Fibroblast of upper back skin (primary cell): Measurements from ENCODE around the gene RPL22.

ENCODE experiments used
- DNase-seq: peaks from one replicate; pipeline ENCODE4 v3.0.0-alpha.2; 2013

Gene RPL22

DNA sequence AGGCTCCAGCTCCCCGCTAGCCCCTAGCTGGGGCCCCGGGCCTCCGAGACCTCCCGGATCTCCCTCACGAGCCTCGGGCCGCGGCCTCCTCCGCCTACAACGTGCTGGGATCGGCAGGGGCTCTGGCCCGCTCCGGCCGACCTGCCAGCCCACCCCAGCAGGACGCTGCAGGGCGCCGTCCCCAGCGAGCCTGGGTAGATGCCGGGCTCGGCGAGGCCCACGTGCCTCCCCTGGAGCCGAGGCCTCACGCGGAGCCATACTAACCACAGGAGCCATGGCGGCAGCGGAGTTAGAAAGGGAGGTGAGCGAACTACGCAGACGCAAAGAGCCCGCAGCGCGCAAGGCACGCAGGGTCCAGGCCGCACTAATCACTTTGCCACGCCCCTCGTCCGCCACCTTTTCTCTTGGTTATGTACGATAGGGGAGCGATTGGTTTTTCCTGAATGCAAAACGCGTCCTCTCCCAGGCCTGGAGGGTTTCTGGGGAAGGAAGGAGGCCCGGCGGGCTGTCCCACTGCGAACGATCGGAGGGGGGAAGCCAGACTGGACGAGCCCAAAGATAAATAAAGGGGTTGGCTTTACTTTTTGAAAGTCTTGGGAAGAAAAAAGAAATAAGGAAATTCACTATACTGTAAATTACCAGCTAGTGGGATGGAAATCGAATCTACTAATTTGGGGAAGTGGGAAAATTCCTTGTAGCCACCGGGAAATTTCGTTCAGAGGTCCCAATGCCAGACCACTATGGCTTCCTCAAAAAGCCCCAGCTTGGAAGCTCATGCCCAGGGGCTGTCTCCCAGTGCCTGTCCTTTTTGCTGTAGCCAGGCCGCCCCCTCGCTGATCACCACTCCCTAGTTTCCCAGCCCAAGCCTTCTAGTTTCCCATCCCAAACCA is at the start of gene RPL22:
Gene RPL22, minus strand, starts transcription at position 298 of the 890 bp plus-strand sequence. Its CDS starts 22 bp downstream, at position 276.
- peak; percentile 100 for DNase-seq

DNA sequence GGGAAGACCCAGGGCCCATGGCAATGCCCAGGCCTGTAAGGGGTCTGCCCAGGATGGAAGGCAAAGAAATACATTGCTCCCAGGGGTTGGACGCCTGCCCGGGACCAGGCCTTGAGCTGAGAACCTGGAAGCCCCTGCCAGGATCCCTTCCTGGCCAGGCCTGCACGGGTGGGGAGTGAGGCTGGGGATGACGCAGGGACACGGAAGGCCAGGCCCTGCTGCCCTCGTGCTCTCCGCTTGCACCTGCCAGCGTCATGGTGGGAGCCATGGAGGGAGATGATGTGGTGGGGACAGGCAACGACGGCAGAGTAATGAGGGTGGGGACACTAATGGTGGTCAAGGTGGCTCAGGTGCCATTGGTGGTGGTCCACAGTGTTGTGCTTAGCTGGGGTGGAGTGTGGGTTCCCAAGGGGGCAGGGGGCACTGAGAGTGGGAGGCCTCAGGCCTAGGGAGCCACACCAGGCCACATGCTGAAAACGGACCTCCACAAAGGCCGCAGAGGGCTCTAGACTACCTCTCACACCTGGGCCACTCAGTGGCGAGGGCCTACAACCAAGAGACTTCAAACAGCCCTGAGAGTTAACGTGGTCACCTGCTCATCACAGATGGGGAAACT is 48.9 kb upstream of the RPL22 start:
- no peak for DNase-seq

DNA sequence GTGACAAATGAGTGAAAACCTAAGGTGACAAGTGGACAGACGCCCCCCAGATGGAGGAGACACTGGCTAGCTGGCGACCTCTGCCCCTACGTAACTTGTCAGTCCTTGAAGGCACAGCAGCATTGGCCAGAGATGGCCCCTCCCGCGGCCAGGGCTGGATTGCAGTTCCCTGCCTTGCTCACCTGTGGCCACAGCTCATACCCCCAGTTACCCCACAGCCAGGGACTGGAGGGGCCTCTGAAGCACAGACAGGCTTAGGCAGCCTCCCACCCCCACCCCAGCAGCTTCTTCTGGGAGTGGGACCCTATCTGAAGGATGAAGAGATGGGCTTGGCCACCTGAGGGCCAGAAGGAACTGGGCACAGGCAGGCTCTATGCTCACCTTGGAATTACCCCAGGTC is 48.3 kb upstream of the RPL22 start:
- no peak for DNase-seq

DNA sequence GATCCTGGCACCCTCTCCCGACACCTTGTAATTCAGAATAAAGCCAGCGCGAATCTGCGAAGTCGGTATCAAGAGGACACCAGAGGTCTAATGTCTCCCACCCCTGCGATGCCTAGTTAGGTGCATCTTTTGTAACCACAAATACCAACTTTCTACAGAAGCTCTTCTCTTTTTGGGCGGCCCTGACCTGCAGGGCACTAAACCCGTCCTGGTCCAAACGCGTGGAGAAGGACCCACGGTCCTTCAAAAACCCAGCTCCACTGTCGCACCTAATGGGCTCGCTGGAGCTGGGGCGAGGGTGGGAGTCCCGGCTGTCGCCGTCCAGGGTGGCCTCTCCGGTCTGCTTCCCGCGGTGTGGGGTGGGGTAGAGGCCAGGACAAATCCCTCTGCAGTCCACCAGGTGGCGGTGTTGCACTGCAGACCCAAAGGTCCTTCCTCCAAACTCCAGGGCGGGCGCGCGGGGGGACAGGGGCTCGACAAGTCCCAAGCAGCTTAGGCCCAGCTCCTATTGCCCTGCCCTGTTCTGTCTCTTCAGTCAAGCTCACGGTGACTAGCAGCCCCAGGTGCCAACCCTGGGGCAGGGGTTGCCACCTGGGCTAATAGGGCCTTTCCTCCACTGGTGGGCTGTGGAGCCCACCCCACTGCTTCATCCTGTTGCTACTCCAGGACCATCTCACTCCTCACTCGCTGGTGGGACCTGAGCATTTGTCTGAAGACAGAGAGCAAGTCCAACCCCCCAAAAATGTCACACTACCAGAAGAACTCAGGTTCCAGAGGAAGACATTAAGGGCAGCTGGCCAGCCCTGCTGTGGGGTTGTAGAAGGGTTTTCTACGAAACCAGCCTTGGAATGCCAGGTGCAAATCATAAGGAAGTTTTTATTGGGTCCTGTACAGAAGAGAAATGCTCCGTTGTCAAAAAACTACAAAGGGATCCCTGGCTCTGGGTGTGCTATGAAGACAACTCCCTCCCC is 47.4 kb upstream of the RPL22 start:
- DNase-seq = peak; percentile 64

DNA sequence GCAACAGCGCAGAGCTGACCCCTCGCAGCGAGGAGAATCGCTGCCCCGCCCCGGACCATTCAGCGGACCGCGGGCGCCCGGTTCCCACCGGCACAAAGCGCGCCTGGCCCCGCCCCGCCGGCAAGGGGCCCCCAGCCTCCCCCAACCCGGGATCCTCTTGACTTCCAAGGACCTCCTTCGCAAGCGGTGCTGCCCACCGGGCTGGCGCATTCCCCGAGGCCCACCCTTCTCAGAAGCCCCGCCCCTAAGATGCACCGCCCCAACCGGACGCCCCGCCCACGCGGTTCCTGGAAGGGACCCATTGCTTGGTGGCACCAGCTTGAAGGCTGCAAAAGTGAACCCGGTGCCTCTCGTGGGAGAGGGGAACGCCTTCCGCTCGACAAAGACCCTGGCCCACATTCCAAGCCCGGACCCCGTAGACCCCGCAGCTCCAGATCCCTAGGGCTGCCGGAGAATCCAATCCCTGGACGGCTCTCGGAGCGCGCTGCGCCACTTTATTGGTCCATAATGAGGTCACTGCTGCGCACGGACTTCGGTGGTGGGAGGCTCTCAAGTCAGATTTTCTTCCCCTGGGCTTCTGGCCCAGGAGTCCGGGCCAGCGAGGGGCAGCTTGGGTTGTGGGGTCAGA is 46.6 kb upstream of the RPL22 start:
- no peak for DNase-seq

DNA sequence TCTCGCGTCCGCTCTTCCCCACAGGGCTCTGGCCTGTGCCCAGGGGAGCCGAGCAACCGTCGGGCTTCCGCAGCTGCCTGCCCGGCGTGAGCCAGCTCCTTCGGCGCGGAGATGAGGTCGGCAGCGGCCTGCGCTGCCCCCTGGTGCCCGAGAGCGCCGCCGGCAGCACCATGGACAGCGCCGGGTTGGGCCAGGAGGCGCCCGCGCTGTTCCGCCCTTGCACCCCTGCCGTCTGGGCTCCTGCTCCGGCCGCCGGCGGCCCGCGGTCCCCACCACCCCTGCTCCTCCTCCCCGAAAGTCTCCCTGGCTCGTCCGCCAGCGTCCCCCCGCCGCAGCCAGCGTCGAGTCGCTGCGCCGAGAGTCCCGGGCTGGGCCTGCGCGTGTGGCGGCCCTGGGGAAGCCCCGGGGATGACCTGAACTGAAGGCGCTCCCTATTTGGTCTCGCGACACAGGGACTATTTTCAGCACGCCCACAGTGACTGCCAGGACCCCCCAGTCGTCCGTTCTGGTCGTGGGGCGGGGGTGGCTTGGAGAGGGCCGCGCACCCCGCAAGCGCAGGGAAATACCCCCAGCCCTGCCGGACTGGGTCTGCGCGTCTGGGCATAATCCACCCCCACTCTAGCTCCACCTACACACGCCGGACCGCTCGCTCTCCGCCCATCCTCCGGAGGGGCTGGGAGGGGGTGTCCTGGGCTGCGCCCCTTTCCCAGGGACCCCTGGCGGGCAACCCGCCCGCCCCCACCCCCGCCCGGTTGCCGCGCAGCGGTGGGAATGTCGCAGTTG is 45.9 kb upstream of the RPL22 start:
- peak; percentile 71 for DNase-seq

DNA sequence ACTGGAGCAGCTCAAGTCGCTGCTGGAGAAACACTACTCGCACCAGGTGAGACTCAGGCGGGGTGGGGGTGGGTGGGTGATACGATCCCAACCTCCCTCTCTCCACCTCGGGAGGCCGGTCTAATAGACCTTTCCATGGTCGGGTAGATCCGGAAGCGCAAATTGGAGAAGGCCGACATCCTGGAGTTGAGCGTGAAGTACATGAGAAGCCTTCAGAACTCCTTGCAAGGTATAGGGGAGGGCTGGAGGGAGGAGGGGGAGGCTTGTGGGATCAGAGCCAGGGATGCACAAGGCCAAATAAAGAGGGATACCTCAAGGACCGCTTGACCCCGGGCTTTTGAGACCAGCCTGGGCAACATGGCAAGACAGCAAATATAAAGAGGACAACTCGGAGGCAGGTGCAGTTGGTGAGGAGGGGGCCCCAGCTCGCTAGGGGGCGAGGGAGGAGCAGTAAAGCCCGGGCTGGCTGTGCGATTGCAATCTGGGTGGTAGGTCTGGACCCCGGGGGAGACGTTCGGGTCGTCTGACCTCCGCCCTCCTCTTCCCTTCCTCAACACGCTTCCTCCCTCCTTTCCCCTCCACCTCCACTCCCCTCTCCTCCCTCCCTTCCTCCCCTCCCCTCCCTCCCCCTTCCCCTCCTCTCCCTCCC is 45.1 kb upstream of the RPL22 start:
- DNase-seq = no peak

DNA sequence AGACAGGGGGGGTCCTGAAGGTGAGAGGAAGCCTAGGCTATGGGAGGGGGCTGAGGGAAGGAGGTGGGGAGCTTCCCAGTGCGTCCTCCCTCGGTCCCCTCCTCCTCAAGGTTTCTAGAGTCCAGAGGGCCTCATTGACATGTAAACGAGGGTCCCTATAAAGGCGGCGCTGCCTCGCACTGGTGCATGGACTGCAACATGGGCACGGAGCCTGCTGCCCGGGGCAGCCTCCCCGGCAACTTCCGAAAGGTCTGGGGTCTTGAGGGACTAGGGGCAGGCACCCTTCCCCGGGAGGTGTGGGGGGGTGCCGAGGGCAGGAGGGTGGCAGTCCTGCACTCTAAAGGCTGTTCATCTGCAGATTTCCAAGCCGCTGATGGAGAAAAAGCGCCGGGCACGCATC is 44.6 kb upstream of the RPL22 start, which contains the start of gene HES3:
Gene HES3, plus strand, starts transcription at position 187 of the 400 bp plus-strand sequence. Its CDS starts 187 bp downstream, at position 374.
- no peak for DNase-seq

DNA sequence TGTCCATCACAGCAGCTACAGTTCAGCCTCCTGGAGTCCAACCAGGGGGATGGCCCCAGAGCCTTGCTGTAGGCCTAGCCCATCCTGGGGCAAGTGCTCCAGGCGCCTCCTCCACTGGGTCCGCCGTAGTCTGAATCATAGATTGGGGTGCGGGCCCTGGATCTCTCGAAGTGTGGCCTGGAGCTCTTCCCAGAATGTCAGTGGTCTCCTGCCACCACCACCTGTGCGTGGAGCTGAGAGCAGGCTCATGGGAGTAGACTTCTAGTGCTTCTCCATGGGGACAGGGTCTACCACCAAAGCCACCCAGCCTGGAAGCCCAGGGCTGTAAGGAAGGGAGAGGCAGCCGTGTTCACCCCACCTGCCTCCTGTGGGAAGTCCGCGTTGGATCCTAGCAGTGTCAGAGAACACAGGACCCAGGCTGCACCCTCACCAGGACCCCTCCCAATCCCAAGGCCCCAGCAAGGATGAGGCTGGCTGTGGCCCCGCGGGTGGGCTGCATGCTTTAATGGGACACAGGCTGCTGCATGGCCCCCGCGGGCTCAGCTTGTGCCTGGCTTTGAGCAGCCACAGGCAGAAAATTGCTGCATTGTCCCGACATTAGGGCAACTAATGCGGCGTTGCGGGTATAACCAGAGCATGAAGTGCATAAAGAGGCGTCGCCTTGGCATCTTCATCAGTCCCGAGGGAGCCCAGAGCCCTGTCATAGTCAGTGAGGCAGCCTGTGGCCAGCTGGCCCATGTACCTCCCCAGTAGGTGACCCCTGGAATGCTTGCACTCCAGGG is 43.8 kb upstream of the RPL22 start:
- DNase-seq = no peak

DNA sequence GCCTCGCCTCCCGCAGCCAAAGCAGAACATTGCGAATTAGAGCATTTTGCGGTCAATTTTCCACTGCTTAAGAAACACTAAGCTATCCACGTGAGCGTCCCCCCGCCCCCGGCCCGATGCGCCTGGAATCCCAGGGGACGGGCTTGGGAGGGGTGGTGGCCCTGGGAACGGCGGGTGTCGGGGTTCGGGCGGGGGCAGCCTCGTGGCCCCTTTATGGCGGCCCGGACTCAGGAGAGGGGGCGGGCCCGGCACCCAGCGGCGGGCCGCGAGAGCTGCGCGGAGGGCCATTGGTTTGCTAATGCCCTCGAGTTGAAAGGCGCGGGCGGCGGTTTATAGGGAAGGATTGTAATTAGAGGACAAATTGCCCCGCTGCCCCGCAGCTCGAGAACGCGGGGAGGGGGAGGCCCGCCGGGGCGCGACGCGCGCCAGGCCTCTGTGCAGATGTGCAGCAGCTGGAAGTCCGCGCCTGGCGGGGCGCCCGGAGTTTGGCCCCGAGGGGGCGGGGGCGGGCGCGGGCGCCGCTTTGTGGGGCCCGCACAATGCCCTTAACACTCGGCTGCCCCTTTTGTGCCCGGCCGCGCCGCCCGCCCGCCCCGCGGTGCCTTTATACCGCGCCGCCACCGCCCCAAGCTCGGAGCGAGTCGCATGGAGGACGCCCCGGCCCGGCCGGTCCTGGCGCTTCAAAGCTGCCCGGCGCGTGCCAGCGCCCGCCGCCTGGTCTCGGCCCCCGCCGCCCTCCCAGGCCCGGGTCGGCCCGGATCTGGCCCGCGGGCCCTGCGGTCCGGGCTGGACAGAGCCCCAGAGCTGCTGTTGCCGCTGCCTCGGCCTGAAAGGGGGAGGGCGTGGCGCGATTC is 42.7 kb upstream of the RPL22 start:
- DNase-seq = no peak

DNA sequence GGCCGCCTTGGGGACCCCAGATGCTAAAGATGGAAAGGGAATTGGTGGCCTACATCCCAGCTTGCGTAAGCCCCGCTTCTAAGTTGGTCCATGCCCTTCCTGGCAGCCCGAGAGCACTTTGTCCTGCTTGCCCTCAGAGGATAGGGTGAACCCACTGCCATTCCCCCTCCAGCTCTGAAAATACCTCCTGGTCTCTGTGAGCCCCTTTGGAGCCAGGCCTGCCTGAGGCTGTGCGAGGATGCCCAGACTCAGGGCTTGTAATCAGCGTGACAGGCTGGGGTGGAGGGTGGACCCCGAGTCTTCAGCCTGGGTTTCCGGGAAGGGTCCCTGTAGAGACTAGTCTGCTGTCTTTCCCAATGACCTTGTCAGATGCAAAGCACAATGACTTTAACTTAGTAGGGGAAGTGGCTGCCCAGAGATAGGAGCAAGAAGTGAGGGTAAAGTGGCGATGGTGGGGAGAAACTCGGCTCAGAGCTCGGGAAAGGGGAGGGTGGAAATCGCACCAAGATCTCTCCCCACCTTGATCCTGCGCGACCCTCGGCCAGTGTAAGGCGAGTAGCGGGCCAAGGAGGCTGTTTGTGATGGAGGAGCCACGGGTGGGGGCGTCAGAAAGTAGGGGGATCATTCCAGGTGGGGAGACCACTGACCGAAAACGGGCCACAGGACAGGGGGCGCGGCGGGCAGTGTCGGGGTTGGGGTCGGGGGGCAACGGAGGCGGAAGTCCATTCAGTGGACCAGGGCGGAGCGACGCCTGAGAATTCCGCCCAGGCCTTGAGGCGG is 41.9 kb upstream of the RPL22 start:
- no peak for DNase-seq

DNA sequence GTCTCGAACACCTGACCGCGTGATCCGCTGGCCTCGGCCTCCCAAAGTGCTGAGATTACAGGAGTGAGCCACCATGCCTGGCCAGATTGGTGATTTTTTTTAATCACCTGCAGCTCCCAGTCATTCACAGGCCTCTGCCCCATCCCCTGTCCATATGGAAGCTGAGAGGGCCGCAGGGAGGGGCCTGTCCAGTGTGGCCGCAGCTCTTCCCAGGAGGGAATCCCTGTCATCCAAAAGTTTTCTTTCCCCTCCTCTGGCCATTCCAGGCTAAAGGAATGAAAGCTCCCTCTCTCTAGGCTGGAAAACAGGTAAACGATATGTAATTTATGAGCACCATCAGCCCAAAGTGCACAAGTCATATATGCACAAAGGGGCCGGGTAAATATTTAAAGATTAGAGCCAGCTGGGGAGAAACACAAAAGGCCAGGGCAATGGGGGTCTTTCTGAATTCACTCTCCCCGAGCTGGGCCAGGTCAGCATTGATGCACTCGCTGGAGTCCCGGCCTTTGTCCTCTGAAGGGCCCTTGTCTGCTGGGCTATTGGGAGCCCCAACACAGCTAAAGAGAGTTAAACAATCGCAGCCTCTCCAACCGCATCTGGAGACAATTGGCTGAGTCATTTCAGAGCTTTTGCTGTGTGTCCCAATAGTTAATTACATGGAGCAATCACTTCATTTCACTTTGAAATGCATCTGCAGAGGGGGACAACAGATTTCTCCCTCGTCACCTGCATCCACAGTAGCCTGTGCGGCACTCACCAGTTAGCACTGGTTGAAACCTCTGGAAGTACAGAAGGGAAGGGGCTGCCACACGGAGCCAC is 40.8 kb upstream of the RPL22 start:
- DNase-seq = peak; percentile 52

DNA sequence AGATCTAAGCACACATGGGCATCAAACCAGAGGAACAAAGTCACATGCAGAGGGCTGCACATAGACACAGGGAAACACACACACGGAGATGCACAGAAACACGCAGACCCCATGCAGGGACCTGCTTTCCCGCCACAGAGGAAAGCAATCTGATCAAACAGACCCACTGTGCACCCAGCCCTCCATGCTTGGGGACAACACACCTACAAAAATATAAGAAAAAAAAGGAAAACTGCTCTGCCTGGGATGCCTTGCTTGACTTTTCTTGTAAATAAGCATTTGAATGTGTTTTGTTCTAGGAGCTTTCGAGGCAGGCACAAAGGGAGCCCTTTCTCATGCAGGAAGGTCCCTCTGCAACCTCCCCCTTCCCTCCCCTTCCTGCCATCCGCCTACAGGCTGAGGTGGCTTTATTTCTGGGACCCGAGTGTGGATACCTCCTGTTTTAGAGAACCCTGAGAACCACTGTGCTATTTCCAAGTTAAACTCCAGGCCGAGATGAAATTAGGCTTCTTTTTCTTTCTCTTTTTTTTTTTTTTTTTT is 39.9 kb upstream of the RPL22 start:
- no peak for DNase-seq

DNA sequence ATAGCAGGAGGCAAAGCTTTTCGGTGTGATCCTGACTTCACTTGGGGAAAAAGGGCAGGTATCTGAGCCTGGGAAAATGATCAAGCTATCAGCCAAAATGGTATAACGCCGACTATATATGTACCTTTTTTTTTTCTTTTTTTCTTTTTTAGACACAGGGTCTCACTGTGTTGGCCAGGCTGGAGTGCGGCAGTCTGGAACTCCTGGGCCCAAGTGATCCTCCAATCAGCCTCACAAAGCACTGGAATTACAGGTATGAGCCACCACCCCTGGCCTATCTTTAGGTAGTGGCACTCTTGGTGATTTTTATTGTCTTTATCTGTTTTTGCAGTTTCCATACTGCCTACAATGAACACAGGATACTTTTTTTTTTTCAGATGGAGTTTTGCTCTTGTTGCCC is 37.7 kb upstream of the RPL22 start:
- no peak for DNase-seq

DNA sequence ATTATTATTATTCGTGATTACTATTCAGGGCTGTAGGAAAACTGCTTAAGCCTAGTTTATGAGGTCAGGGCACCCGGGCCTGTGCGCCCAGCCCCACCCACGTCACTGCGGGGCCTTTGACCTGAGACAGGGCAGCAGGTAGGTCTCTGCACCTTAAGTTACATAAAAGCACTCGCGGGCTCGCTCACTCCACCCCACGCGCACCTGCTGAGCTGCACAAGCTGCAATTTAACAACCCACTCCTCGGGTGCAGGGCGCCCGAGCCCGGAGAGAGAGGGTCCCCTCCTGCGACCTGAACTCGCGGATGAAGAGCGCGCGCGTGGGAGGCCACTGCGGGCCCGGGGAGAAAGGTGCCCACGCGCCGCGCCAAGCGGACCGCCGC is 35.9 kb upstream of the RPL22 start:
- no peak for DNase-seq

DNA sequence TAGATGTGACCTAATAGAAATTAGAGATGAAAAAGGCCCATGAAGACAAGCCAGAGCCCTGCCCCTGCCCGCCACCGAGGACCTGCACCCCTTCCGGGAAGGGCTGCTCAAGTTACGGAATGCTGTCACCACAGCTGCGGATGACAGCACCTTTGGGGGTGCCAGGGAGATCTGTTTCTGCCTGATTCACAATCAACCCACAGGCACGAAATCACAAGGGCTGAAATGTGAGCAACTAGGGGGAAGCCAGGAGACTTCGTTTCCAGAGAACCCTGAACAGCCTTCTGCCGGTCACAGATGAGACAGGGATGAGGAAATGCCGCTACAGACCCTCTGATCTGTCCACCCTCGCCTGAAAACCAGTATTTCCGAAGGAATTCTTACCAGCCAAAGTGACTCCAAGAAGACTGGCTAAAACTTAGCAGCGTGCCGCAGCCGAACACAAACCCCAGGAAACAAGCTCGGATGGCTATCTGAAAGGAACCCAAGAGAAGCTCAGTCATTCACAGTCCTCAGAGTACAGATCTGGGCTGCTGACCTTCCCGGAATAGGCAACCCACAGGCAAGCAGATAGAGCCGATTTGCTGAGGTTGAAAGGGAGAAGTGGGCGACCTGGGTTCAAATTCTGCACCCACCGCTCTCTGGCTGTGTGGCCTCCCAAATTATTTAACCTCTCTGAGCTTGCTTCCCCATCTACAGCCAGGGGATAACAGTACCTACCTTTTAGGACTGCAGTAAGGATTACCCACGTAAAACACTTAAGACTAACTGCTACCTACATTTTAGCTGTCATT is 35.3 kb upstream of the RPL22 start:
- DNase-seq = no peak

DNA sequence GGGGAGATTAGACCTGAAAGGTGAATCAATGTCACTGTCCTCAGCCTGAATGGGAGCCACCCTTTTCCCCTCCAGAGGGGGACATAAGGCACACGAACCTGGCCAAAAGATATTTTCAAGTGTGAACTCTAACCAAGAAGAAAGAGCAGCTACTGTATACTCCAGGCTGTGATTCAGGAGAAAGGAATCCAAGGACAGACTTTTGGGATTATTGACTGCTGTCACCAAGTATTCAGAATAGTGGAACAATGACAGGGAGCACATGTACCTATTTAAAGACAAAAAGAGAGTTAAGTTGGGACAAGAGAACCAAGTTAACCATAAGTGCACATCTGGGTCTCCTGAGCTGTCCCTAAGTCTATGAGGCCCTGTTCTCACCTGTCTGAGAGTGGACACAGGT is 34.0 kb upstream of the RPL22 start:
- no peak for DNase-seq
